Immature natural killer cell (primary cell): ENCODE measurements around the gene SIX3. TPM values are rescaled to one million over a fixed set of nuclear protein-coding genes. Genes with fewer than 3 reads are reported as not detected.
A peak's percentile ranks its signal among the peaks of the same experiment; 100 is the strongest.

Experiments
- DNase-seq, 3 donors: peaks; one replicate each; pipeline ENCODE4 v3.0.0; 2022; ENCODE audit warnings: mixed read lengths in 1 of 3
- H3K27ac Mint-ChIP-seq, 6 donors: one replicate each; pipeline ENCODE4 v1.8.0; 2020; ENCODE audit warnings: mixed read lengths in 6 of 6, mild to moderate bottlenecking in 5 of 6, inconsistent platforms in 4 of 6, moderate library complexity in 3 of 6
- H3K27me3 Mint-ChIP-seq, 3 donors: one replicate each; pipeline ENCODE4 v1.8.0; 2020 to 2021; ENCODE audit warnings: low read depth in 3 of 3, mild to moderate bottlenecking in 3 of 3, mixed read lengths in 3 of 3, moderate library complexity in 3 of 3, inconsistent platforms in 1 of 3
- H3K36me3 Mint-ChIP-seq, 3 donors: one replicate each; pipeline ENCODE4 v1.8.0; 2020; ENCODE audit warnings: mixed read lengths in 3 of 3, inconsistent platforms in 2 of 3, mild to moderate bottlenecking in 2 of 3
- H3K4me1 Mint-ChIP-seq, 2 donors: one replicate each; pipeline ENCODE4 v1.8.0; 2020; ENCODE audit warnings: inconsistent platforms in 2 of 2, mild to moderate bottlenecking in 2 of 2, mixed read lengths in 2 of 2, moderate library complexity in 1 of 2
- H3K4me3 Mint-ChIP-seq, 5 donors: one replicate each; pipeline ENCODE4 v1.8.0; 2020; ENCODE audit warnings: mild to moderate bottlenecking in 5 of 5, mixed read lengths in 5 of 5, inconsistent platforms in 3 of 5, moderate library complexity in 3 of 5
- H3K9me3 Mint-ChIP-seq, 6 donors: one replicate each; pipeline ENCODE4 v1.8.0; 2020; ENCODE audit warnings: mild to moderate bottlenecking in 6 of 6, mixed read lengths in 6 of 6, inconsistent platforms in 4 of 6, moderate library complexity in 3 of 6
- polyA plus RNA-seq, 3 donors: library from polyadenylated mRNA; unstranded; fragments of 300-500 nt; fragmentation: Illumina TruSeq; gene quantifications; one replicate each; pipeline ENCODE4 v1.2.3, GENCODE V29; 2021

Gene SIX3
- polyA plus RNA-seq, 3 donors from 2014 or later: not detected

- Mint-ChIP-seq H3K9me3 (peaks cover 0 to 8% (median 0%) of the 10 kb centered on the region in 6 donors), H3K4me1 (peaks cover 26 to 32% of the 10 kb centered on the region in 2 donors), H3K4me3 (peak overlapping the region; percentile 18 to 53 (median 29)), H3K27ac (no peak overlapping the region), H3K27me3 (peaks cover 21 to 38% (median 33%) of the 10 kb centered on the region in 3 donors), H3K36me3 (peaks cover 0 to 4% (median 0%) of the 10 kb centered on the region in 3 donors)
- DNase-seq: peak; percentile 19 to 34 (median 29)
Observed at GRCh38 chr2:44942304-44943030, 965 bp downstream of the SIX3 start.

DNA sequence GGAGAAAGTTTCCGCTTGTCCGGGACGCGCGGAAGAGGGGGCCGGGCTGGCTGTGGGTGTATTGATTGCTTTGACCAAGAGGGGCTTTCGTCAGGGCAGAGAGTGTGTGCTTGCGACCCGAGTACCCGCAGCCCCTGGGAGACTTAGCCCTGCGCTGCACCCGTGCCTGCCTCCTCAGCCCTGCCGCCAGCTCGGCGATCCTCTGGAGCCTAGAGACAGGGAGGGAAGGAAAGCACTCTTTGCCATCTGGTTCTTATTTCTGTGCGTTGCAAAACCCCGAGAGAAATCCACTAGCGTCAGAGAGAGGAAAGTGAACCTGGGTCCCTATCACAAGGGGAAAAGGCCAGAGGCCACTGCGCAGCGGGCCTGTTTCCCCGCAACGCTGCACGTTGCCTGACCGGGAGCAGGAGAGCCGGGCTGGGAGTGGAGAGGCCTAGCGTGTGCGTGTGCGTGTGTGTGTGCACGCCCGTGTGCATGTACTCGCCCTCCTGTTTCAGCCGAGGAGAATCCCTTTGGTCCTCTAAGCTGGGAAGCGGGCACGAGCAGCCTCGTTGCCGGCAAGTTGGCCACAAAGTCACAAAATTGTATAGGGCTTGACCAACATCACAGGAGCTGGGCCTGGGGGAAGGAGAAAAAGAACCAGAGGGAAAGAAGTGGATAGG lies 1.7 kb downstream of the SIX3 start:
- DNase-seq: no peak
- Mint-ChIP-seq H3K27ac (no peak overlapping the region), H3K4me1 (peaks cover 26 to 32% of the 10 kb centered on the region in 2 donors)

GRCh38 chr2:44943693-44944101 lies 2.2 kb downstream of the SIX3 start:
- Mint-ChIP-seq H3K27me3 (peaks cover 21 to 43% (median 38%) of the 10 kb centered on the region in 3 donors), H3K27ac (no peak overlapping the region), H3K9me3 (peaks cover 0 to 8% (median 0%) of the 10 kb centered on the region in 6 donors), H3K36me3 (peaks cover 0 to 4% (median 0%) of the 10 kb centered on the region in 3 donors), H3K4me1 (peaks cover 26 to 32% of the 10 kb centered on the region in 2 donors), H3K4me3 (peak overlapping the region in 3 of 5 donors; percentile 5 to 50 (median 35))
- DNase-seq: no peak

More for the DNA sequence above, 1.7 kb downstream of the SIX3 start:
- Mint-ChIP-seq H3K27me3 (peaks cover 21 to 39% (median 38%) of the 10 kb centered on the region in 3 donors), H3K9me3 (peaks cover 0 to 8% (median 0%) of the 10 kb centered on the region in 6 donors), H3K4me3 (peak overlapping the region; percentile 5 to 50 (median 29)), H3K36me3 (peaks cover 0 to 4% (median 0%) of the 10 kb centered on the region in 3 donors)

DNA sequence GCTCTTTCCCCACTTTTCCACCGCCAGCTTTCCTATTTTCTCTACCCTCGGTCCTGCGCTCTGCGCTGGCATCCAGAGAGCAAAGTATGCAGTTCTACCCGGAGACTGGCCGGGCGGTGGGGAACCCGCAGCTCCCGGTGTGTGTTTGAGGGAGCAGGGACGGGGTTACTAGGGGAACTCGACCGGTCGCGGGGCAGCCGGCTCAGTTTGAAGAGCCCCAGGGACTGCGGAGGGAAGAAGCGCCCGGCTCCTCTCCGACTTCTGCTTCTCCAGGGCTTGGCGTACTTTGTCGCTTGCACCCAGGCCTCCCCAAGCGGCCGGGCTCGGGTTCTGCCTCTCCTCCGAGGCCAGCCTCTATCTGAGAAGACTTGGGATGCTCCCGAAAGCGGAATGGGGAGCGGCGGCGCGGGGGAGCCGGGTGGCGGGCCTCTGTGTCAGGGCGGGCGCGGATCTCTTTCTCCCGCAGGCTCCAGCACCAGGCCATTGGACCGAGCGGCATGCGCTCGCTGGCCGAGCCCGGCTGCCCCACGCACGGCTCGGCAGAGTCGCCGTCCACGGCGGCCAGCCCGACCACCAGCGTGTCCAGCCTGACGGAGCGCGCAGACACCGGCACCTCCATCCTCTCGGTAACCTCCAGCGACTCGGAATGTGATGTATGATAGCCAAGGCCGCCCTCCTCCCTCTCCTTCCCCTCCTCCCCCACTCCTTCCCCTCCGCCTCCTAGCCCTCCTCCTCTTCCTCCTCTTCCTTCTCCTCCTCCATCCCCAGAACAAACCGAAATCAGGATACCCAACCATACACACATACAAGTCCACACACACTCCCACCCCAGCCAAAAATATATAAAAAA lies 2.8 kb downstream of the SIX3 start:
- H3K4me3 Mint-ChIP-seq: peak overlapping the region in 2 of 5 donors; percentile 35 to 66

GRCh38 chr2:44944952-44945612 lies 3.6 kb downstream of the SIX3 start:
- Mint-ChIP-seq H3K36me3 (peaks cover 0 to 4% (median 0%) of the 10 kb centered on the region in 3 donors), H3K27ac (no peak overlapping the region), H3K4me1 (peaks cover 26 to 28% of the 10 kb centered on the region in 2 donors), H3K27me3 (peaks cover 24 to 45% (median 43%) of the 10 kb centered on the region in 3 donors), H3K9me3 (peaks cover 0 to 4% (median 0%) of the 10 kb centered on the region in 6 donors), H3K4me3 (peak overlapping the region in 2 of 5 donors; percentile 9 to 66)
- DNase-seq: no peak

More for the DNA sequence above, 2.8 kb downstream of the SIX3 start:
- H3K27me3 Mint-ChIP-seq: peaks cover 23 to 45% (median 42%) of the 10 kb centered on the region in 3 donors
- H3K4me1 Mint-ChIP-seq: peaks cover 26 to 32% of the 10 kb centered on the region in 2 donors
- peaks cover 0 to 8% (median 0%) of the 10 kb centered on the region in 6 donors for H3K9me3 Mint-ChIP-seq
- H3K36me3 Mint-ChIP-seq: peaks cover 0 to 4% (median 0%) of the 10 kb centered on the region in 3 donors
- H3K27ac Mint-ChIP-seq: no peak overlapping the region
- no peak for DNase-seq

GRCh38 chr2:44945676-44946371 lies 4.3 kb downstream of the SIX3 start:
- DNase-seq: no peak
- Mint-ChIP-seq H3K9me3 (peaks cover 0 to 3% (median 0%) of the 10 kb centered on the region in 6 donors), H3K4me1 (peaks cover 23 to 24% of the 10 kb centered on the region in 2 donors), H3K36me3 (peaks cover 0 to 4% (median 0%) of the 10 kb centered on the region in 3 donors), H3K27ac (no peak overlapping the region), H3K27me3 (peaks cover 27 to 46% (median 45%) of the 10 kb centered on the region in 3 donors), H3K4me3 (no peak overlapping the region)

DNA sequence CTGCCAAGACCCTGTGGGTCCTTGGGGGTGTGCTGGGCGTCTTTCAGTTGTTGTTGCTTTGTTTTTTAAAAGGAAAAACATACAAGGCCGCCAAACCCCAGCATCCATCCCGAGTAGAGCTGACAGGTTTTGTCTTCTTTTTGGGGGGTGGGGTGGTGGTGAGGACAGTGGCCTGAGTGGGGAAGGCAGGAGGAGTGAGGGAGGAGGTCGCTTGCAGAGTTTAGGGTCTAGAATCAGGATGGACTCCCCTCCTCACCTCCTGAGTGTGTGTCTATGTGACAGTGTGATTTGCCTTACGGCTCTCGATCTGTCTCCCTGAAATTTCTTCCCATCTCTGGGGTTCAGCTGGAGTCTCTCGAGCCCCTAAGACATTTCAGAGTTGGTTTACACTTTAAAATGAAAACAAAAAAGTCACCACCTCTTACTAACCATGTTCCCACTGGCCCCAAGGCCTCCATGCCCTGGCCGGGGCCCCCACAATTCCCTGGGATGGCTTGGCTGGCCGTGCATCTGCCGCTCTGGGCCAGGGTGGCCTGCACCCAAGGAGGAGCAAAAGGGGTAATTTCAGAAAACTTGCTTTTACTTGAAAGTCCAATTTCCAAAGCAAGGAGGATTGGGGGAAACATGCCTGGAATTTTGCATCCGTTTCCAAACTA lies 5.0 kb downstream of the SIX3 start:
- Mint-ChIP-seq H3K27ac (no peak overlapping the region), H3K36me3 (peaks cover 0 to 4% (median 0%) of the 10 kb centered on the region in 3 donors), H3K27me3 (peaks cover 22 to 48% (median 46%) of the 10 kb centered on the region in 3 donors), H3K4me3 (no peak overlapping the region), H3K9me3 (peaks cover 0 to 3% (median 0%) of the 10 kb centered on the region in 6 donors), H3K4me1 (peaks cover 17 to 21% of the 10 kb centered on the region in 2 donors)
- no peak for DNase-seq

GRCh38 chr2:44947028-44947375 lies 5.5 kb downstream of the SIX3 start:
- Mint-ChIP-seq H3K27me3 (peaks cover 21 to 44% (median 43%) of the 10 kb centered on the region in 3 donors), H3K4me1 (peaks cover 13 to 18% of the 10 kb centered on the region in 2 donors), H3K4me3 (no peak overlapping the region)

GRCh38 chr2:44948565-44949328 lies 7.2 kb downstream of the SIX3 start:
- no peak for DNase-seq
- Mint-ChIP-seq H3K27me3 (peaks cover 23 to 50% (median 45%) of the 10 kb centered on the region in 3 donors), H3K4me1 (peaks cover 6 to 13% of the 10 kb centered on the region in 2 donors), H3K4me3 (no peak overlapping the region), H3K27ac (no peak overlapping the region), H3K36me3 (peaks cover 0 to 4% (median 0%) of the 10 kb centered on the region in 3 donors), H3K9me3 (peaks cover 0 to 3% (median 0%) of the 10 kb centered on the region in 6 donors)

More at GRCh38 chr2:44947028-44947375, 5.5 kb downstream of the SIX3 start:
- Mint-ChIP-seq H3K27ac (no peak overlapping the region), H3K9me3 (peaks cover 0 to 3% (median 0%) of the 10 kb centered on the region in 6 donors), H3K36me3 (peaks cover 0 to 4% (median 0%) of the 10 kb centered on the region in 3 donors)
- DNase-seq: no peak

GRCh38 chr2:44949329-44950151 lies 8.0 kb downstream of the SIX3 start:
- peaks cover 0 to 4% (median 0%) of the 10 kb centered on the region in 3 donors for H3K36me3 Mint-ChIP-seq
- no peak overlapping the region for H3K4me3 Mint-ChIP-seq
- peaks cover 23 to 51% (median 47%) of the 10 kb centered on the region in 3 donors for H3K27me3 Mint-ChIP-seq
- H3K9me3 Mint-ChIP-seq: peaks cover 0 to 3% (median 0%) of the 10 kb centered on the region in 6 donors
- no peak overlapping the region for H3K27ac Mint-ChIP-seq
- peaks cover 6 to 13% of the 10 kb centered on the region in 2 donors for H3K4me1 Mint-ChIP-seq
- no peak for DNase-seq

DNA sequence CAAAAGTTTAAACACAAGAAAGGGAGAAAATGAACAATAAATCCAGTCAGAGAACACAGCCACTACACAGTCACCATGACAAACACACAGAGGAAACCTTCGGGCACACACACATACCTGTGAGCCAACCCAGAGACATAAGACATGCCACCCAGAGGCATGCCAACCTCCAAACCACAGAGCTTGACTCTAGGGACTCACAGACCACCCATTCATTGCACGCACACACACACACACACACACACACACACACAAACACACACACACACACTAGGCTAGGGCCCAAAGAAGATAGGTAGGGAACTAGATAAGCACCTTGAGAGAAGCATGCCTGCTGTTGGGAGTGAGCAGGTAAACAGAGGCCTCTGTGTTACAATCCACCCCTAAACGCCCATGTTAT lies 9.1 kb downstream of the SIX3 start:
- no peaks in the 10 kb centered on the region for H3K36me3 Mint-ChIP-seq
- H3K9me3 Mint-ChIP-seq: peaks cover 0 to 2% (median 0%) of the 10 kb centered on the region in 6 donors
- peak overlapping the region in 1 of 5 donors; percentile 9 for H3K4me3 Mint-ChIP-seq
- H3K4me1 Mint-ChIP-seq: peaks cover 2 to 6% of the 10 kb centered on the region in 2 donors
- no peak for DNase-seq
- H3K27ac Mint-ChIP-seq: no peak overlapping the region
- H3K27me3 Mint-ChIP-seq: peaks cover 18 to 51% (median 38%) of the 10 kb centered on the region in 3 donors
